ENCODE results near the gene FAM174C. TPM values are rescaled to one million over a fixed set of nuclear protein-coding genes. Genes with fewer than 3 reads are reported as not detected.

Gene FAM174C
- total and polyA plus RNA-seq, 2 of the 8 experiments (the other 6 are each of a cell fraction or from before 2014, with no cell fraction given), result 44.5 to 125 TPM

GRCh38 chr19:1267477-1268225 lies 7.7 kb upstream of the FAM174C start:
- no peak for FAIRE-seq
- Histone ChIP-seq H3K9ac (replicated peaks in 1 of 4; ENCODE audit: extremely low read depth in 1 of 4, low read depth in 3 of 4, low read length in 3 of 4) (no peak overlapping the region), H2AFZ (ENCODE audit: low read length) (no peak overlapping the region), H3K36me3 (ENCODE audit: control insufficient read depth in 2 of 4, insufficient read depth in 4 of 4, low read length in 3 of 4) (peaks cover 19 to 22% (median 21%) of the 10 kb centered on the region in 4 experiments), H4K20me1 (replicated peaks in 1 of 2; ENCODE audit: control insufficient read depth in 1 of 2, insufficient read depth in 2 of 2, low read length in 2 of 2) (peaks cover 5 to 17% of the 10 kb centered on the region in 2 experiments), H3K18ac (ENCODE audit: extremely low read depth, low read length) (no peak overlapping the region; the same call in 1 of the 2 replicates), H3K4me2 (ENCODE audit: insufficient read depth in 1 of 2, low read depth in 2 of 2, low read length in 2 of 2) (peak overlapping the region; percentile 82 to 83), H3K23me2 (ENCODE audit: low read depth, low read length) (peaks cover 22% of the 10 kb centered on the region; the same call in 1 of the 2 replicates), H3K79me1 (ENCODE audit: low read depth, low read length) (peaks cover 9% of the 10 kb centered on the region; the same call in 1 of the 2 replicates), H3K4me1 (replicated peaks in 1 of 4; ENCODE audit: control insufficient read depth in 3 of 4, insufficient read depth in 4 of 4, low read length in 3 of 4) (peaks cover 4 to 53% (median 39%) of the 10 kb centered on the region in 4 experiments), H3K27me3 (replicated peaks in 1 of 4; ENCODE audit: control insufficient read depth in 3 of 4, extremely low read depth in 1 of 4, insufficient read depth in 3 of 4, low read length in 3 of 4) (peaks cover 0 to 10% (median 5%) of the 10 kb centered on the region in 4 experiments; a peak in 4 of 7 replicates), H2BK20ac (ENCODE audit: low read length) (no peak overlapping the region), H2AK5ac (ENCODE audit: low read depth, low read length) (no peak overlapping the region), H3K4me3 (ENCODE audit: extremely low read depth in 1 of 4, insufficient read depth in 2 of 4, low read depth in 3 of 4, low read length in 4 of 4) (peak overlapping the region in 3 of 4 experiments; percentile 33 to 61 (median 40); a peak in 6 of 8 replicates), H3K4ac (replicated peaks; ENCODE audit: insufficient read length, low read depth, low read length) (peak overlapping the region; percentile 78), H3K79me2 (ENCODE audit: control insufficient read depth in 1 of 2, insufficient read depth in 2 of 2, low read length in 2 of 2) (peaks cover 5 to 29% of the 10 kb centered on the region in 2 experiments), H2BK15ac (ENCODE audit: low read length) (no peak overlapping the region; the same call in 1 of the 2 replicates), H3K23ac (ENCODE audit: insufficient read length) (no peak overlapping the region), H3K14ac (ENCODE audit: insufficient read length) (no peak overlapping the region), H2BK12ac (ENCODE audit: low read depth, low read length) (no peak overlapping the region), H3K27ac (ENCODE audit: low read depth, low read length) (no peak overlapping the region), H2BK120ac (replicated peaks; ENCODE audit: low read depth, low read length) (no peak overlapping the region), H3K56ac (replicated peaks; ENCODE audit: insufficient read length, low read depth, low read length) (no peak overlapping the region), H4K91ac (replicated peaks; ENCODE audit: insufficient read length, low read length) (peak overlapping the region; percentile 64), H4K8ac (ENCODE audit: extremely low read depth, insufficient read depth, low read length) (peak overlapping the region; percentile 4; the same call in 1 of the 2 replicates), H2BK5ac (ENCODE audit: low read depth, low read length) (no peak overlapping the region), H3K9me3 (ENCODE audit: insufficient read depth in 2 of 2, low read depth in 1 of 2, low read length in 1 of 2) (no peaks in the 10 kb centered on the region), H4K5ac (ENCODE audit: insufficient read length, low read depth, low read length) (no peak overlapping the region)
- TF ChIP-seq EZH2 (IDR thresholded peaks at IDR 0.05; ENCODE audit: low read depth, low read length, severe bottlenecking) (no peak), JUND (IDR thresholded peaks at IDR 0.05; ENCODE audit: low read length) (no peak), CHD1 (IDR thresholded peaks at IDR 0.05; ENCODE audit: low read depth, low read length) (no peak), PHF8 (conservative IDR thresholded peaks at IDR 0.05; ENCODE audit: low read depth, low read length) (no peak), NRF1 (IDR thresholded peaks at IDR 0.05; ENCODE audit: low read depth, low read length) (no peak), RXRA (IDR thresholded peaks at IDR 0.05; ENCODE audit: insufficient read depth, low read depth, low read length) (no peak), CEBPB (IDR thresholded peaks at IDR 0.05; ENCODE audit: low read depth, low read length) (peak; percentile 96), ATF3 (IDR thresholded peaks at IDR 0.05; ENCODE audit: insufficient read depth, low read depth, low read length) (no peak), BRCA1 (IDR thresholded peaks at IDR 0.05; ENCODE audit: low read depth, low read length) (no peak)
- ChIA-PET POLR2A (ENCODE audit: partially characterized antibody) (interaction anchor here (0.6 to 19.4 kb wide), 10 partner anchors 8 to 203 kb away, joined by 3 to 456 read pairs (median 6); partner anchors contain the start of genes ATP5F1D, CBARP, FAM174C and MIDN), CTCF (ENCODE audit: partially characterized antibody) (interaction anchor here (0.6 to 15.9 kb wide), 6 partner anchors 8 to 579 kb away, joined by 3 to 212 read pairs (median 5); partner anchors contain the start of gene ATP5F1D)
- DNase-seq (ENCODE audit: low read depth in 1 of 2, low spot score in 2 of 2), result no peak
- whole genome bisulfite sequencing, 2 experiments (ENCODE audit: extremely low coverage in 1 of 2, insufficient coverage in 1 of 2, insufficient read length in 1 of 2, insufficient replicate concordance in 2 of 2, low coverage in 1 of 2, low lambda C conversion rate in 2 of 2, missing lambda C conversion rate in 1 of 2), result 36% methylated on average over 24 of the region's 35 CpGs; no CpG with 5 or more reads in 1 of the 2 experiments

Data from H1 (cell line).